Lung (tissue), 12 donors: Measurements from ENCODE around the gene COA7. TPM values are rescaled to one million over a fixed set of nuclear protein-coding genes. Genes with fewer than 3 reads are reported as not detected.

Source experiments
- ATAC-seq: fragments of 200-7000 bp; cut with Tn5 transposase; one replicate; pipeline ENCODE4 v1.9.1; 2020; ENCODE audit warnings: moderate number of reproducible peaks; ENCODE audit not compliant: insufficient read depth, low FRiP score
- DNase-seq, 3 donors: peaks; one replicate each; pipeline ENCODE4 v3.0.0-alpha.2; 2013 to 2017
- H3K27ac ChIP-seq, 2 donors: one replicate each; pipeline ENCODE4 v1.5.1; 2013; ENCODE audit warnings: mild to moderate bottlenecking in 2 of 2, moderate library complexity in 2 of 2, control low read depth in 1 of 2, inconsistent platforms in 1 of 2, low read depth in 1 of 2, low read length in 1 of 2
- H3K27me3 ChIP-seq, 3 donors: one replicate each; pipeline ENCODE4 v1.5.1; 2013; ENCODE audit warnings: low read length in 2 of 3; ENCODE audit not compliant: control insufficient read depth in 3 of 3, insufficient read depth in 3 of 3
- H3K36me3 ChIP-seq, 4 donors: one replicate each; pipeline ENCODE4 v1.5.1; 2013; ENCODE audit warnings: low read length in 4 of 4, mild to moderate bottlenecking in 1 of 4, moderate library complexity in 1 of 4; ENCODE audit not compliant: control insufficient read depth in 4 of 4, insufficient read depth in 4 of 4
- H3K4me1 ChIP-seq, 5 donors: one replicate each; pipeline ENCODE4 v1.5.1; 2013; ENCODE audit warnings: low read length in 5 of 5, mild to moderate bottlenecking in 2 of 5, moderate library complexity in 1 of 5; ENCODE audit not compliant: control insufficient read depth in 5 of 5, insufficient read depth in 5 of 5
- H3K4me3 ChIP-seq: one replicate; pipeline ENCODE4 v1.5.1; 2013; ENCODE audit warnings: mild to moderate bottlenecking, control low read depth, moderate library complexity
- H3K9ac ChIP-seq, 2 donors: one replicate each; pipeline ENCODE4 v1.5.1; 2013; ENCODE audit warnings: low read length in 2 of 2, control low read depth in 1 of 2; ENCODE audit not compliant: insufficient read depth in 1 of 2
- H3K9me3 ChIP-seq, 4 donors: one replicate each; pipeline ENCODE4 v1.5.1; 2013; ENCODE audit warnings: low read length in 3 of 4, mild to moderate bottlenecking in 1 of 4, moderate library complexity in 1 of 4; ENCODE audit not compliant: control insufficient read depth in 4 of 4, insufficient read depth in 3 of 4
- CTCF ChIP-seq: IDR thresholded peaks from 2 replicates; pipeline ENCODE4 v1.5.1; 2012; ENCODE audit warnings: mild to moderate bottlenecking; ENCODE audit errors: control extremely low read depth, extremely low read depth
- WGBS, 2 donors: extraction: QIAGEN DNeasy Blood & Tissue Kit; methylation state at CpG; one replicate each; pipeline ENCODE4 v1.1.7; 2013; 5-methylcytosine and 5-hydroxymethylcytosine counted together
- polyA plus RNA-seq, 2 donors: library from polyadenylated mRNA; stranded (reverse); fragments of 200-250 nt; gene quantifications; one replicate each; pipeline ENCODE4 v1.2.1, GENCODE V29; 2013
- total RNA-seq, 2 donors: library from RNA; depleted of rRNA in 1 of 2; stranded (reverse); fragments of >200 nt in 1 of 2; gene quantifications; one replicate each; pipeline ENCODE4 v1.2.1, GENCODE V29; 2014 to 2021
- donor health status: control.
- donor health status: control.
- donor health status: Bipolar disorder and iron deficiency.
- donor health status: healthy.
- donor health status: DM: yes; HTN: yes; CAD: no.

Gene COA7
- total and polyA plus RNA-seq, 4 donors = 4.8 to 20.4 (median 8.5) TPM

GRCh38 chr1:52659851-52660596 is 38.1 kb downstream of the COA7 start:
- Histone ChIP-seq H3K9me3 (no peaks in the 10 kb centered on the region), H3K27me3 (no peaks in the 10 kb centered on the region), H3K4me1 (peaks cover 0 to 5% (median 0%) of the 10 kb centered on the region in 5 donors), H3K9ac (no peak overlapping the region), H3K27ac (no peak overlapping the region), H3K36me3 (no peaks in the 10 kb centered on the region), H3K4me3 (no peak overlapping the region)
- no peak for ATAC-seq
- no peak for TF ChIP-seq CTCF
- 74 to 84% methylated on average over 13 of the region's 13 CpGs for WGBS, 2 donors
- no peak for DNase-seq

DNA sequence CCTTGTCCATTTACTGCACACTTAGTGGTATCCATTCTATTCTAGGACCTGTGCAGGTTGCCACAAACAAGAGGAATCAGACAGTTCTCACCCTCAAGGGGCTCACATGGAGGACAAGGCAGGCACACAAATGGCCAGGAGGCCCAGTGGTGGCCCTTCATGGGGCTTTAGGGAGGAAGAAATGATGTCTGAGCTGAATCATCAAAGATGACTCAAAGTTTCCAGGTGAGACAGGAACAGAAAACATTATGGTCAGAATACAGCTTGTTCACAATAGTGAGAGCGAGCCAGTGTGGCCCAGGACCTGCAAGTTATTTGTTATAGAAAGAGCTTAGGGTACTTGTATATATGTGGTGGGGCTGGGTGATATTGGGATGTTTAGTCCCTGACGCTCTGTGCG is 38.8 kb downstream of the COA7 start:
- Histone ChIP-seq H3K27ac (no peak overlapping the region), H3K4me3 (no peak overlapping the region), H3K36me3 (no peaks in the 10 kb centered on the region), H3K9ac (no peak overlapping the region), H3K4me1 (peaks cover 0 to 5% (median 0%) of the 10 kb centered on the region in 5 donors), H3K27me3 (no peaks in the 10 kb centered on the region), H3K9me3 (no peaks in the 10 kb centered on the region)
- ATAC-seq (no peak), DNase-seq (no peak)
- WGBS, 2 donors = 95% methylated on average over 3 of the region's 3 CpGs
- no peak for TF ChIP-seq CTCF

DNA sequence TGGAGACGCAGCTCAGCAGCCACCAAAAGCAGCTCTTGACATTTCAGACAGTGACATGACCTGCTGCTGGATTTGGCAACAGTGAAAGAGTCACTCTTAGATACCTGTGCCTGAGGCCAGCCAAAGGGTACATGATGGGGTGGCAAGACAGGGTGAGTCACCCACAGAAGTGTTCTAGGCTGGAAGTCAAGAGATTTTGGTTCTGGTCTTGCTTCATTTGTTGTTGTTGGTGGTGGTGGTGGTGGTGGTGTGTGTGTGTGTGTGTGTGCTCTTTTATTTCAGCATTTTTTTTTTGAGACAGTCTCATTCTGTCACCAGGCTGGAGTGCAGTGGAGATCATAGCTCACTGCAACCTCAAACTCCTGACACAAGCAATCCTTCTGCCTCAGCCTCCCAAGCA is 39.4 kb downstream of the COA7 start:
- H3K4me1 ChIP-seq = peaks cover 0 to 5% (median 0%) of the 10 kb centered on the region in 5 donors
- no peak for ATAC-seq
- TF ChIP-seq CTCF = no peak
- H3K9ac ChIP-seq = no peak overlapping the region
- no peak overlapping the region for H3K4me3 ChIP-seq
- H3K27ac ChIP-seq = no peak overlapping the region
- no peaks in the 10 kb centered on the region for H3K9me3 ChIP-seq
- H3K36me3 ChIP-seq = no peaks in the 10 kb centered on the region
- 75 to 83% methylated on average over 1 of the region's 1 CpG for WGBS, 2 donors
- H3K27me3 ChIP-seq = no peaks in the 10 kb centered on the region
- no peak for DNase-seq

DNA sequence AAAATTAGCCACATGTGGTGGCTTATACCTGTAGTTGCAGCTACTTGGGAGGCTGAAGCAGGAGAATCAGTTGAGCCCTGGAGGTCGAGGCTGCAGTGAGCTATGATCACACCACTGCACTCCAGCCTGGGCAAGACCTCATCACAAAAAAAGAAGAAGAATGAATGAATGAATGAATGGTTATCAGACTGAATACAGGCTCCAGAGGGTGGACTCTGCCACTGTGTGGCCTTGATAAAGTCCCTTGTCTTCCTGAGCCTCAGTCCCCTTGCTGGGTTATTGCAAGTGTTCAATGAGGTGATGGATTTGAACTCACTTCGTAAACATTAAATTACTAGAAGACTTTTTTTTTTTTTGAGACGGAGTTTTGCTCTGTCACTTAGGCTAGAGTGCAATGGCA is 40.4 kb downstream of the COA7 start:
- H3K4me1 ChIP-seq = peaks cover 0 to 2% (median 0%) of the 10 kb centered on the region in 5 donors
- no peak overlapping the region for H3K9ac ChIP-seq
- no peaks in the 10 kb centered on the region for H3K27me3 ChIP-seq
- no peaks in the 10 kb centered on the region for H3K36me3 ChIP-seq
- DNase-seq = no peak
- no peaks in the 10 kb centered on the region for H3K9me3 ChIP-seq
- ATAC-seq = no peak
- TF ChIP-seq CTCF = no peak
- WGBS, 2 donors = 95% methylated on average over 3 of the region's 3 CpGs
- no peak overlapping the region for H3K27ac ChIP-seq
- no peak overlapping the region for H3K4me3 ChIP-seq
